Naive B cell (primary cell): ENCODE data around the gene MPV17L2. TPM values are rescaled to one million over a fixed set of nuclear protein-coding genes. Genes with fewer than 3 reads are reported as not detected.
"Not testable (repeated sequence)": the region's sequence is repeated elsewhere in the genome, so short reads cannot be mapped to it uniquely, and the experiment has no call there.

ENCODE experiments used
- ATAC-seq, 2 donors: fragments of 150-1000 bp; cut with Tn5 transposase; 2 replicates each; pipeline ENCODE4 v1.10.0; 2021; ENCODE audit warnings: low read depth in 2 of 2, mild to moderate bottlenecking in 2 of 2, moderate library complexity in 2 of 2
- DNase-seq: peaks from one replicate; pipeline ENCODE4 v3.0.0; 2022
- H3K27ac Mint-ChIP-seq, 6 donors: one replicate each; pipeline ENCODE4 v1.8.0; 2020 to 2022; ENCODE audit warnings: mild to moderate bottlenecking in 6 of 6, mixed read lengths in 6 of 6, moderate library complexity in 5 of 6, inconsistent platforms in 2 of 6
- H3K27me3 Mint-ChIP-seq, 3 donors: one replicate each; pipeline ENCODE4 v1.8.0; 2021 to 2022; ENCODE audit warnings: mixed read lengths in 3 of 3, mild to moderate bottlenecking in 1 of 3
- H3K36me3 Mint-ChIP-seq, 2 donors: one replicate each; pipeline ENCODE4 v1.8.0; 2020 to 2022; ENCODE audit warnings: mixed read lengths in 2 of 2, inconsistent platforms in 1 of 2, mild to moderate bottlenecking in 1 of 2
- H3K4me1 Mint-ChIP-seq, 3 donors: one replicate each; pipeline ENCODE4 v1.8.0; 2020 to 2022; ENCODE audit warnings: mixed read lengths in 3 of 3, inconsistent platforms in 1 of 3, mild to moderate bottlenecking in 1 of 3, moderate library complexity in 1 of 3
- H3K4me3 Mint-ChIP-seq, 8 donors: one replicate each; pipeline ENCODE4 v1.8.0; 2020 to 2022; ENCODE audit warnings: mild to moderate bottlenecking in 8 of 8, mixed read lengths in 8 of 8, moderate library complexity in 8 of 8, inconsistent platforms in 2 of 8
- H3K9me3 Mint-ChIP-seq, 7 donors: one replicate each; pipeline ENCODE4 v1.8.0; 2020 to 2022; ENCODE audit warnings: mixed read lengths in 7 of 7, mild to moderate bottlenecking in 5 of 7, inconsistent platforms in 2 of 7, moderate library complexity in 1 of 7
- polyA plus RNA-seq, 6 donors: library from polyadenylated mRNA; unstranded; fragments of 300-500 nt; fragmentation: Illumina TruSeq; gene quantifications; one replicate each; pipeline ENCODE4 v1.2.3, GENCODE V29; 2021; ENCODE audit warnings: low read depth in 6 of 6

MPV17L2 gene
- polyA plus RNA-seq, 6 donors from 2014 or later: 1.8 to 12.0 (median 10.2) TPM

- H3K9me3 Mint-ChIP-seq: no peaks in the 10 kb centered on the region
- ATAC-seq: peak; percentile 13 to 14
- DNase-seq: no peak
- peak overlapping the region; percentile 87 to 98 (median 96) for H3K4me3 Mint-ChIP-seq
- H3K36me3 Mint-ChIP-seq: peaks cover 0 to 5% of the 10 kb centered on the region in 2 donors
- H3K27me3 Mint-ChIP-seq: no peaks in the 10 kb centered on the region
- H3K4me1 Mint-ChIP-seq: peaks cover 21 to 35% (median 23%) of the 10 kb centered on the region in 3 donors
- peak overlapping the region; percentile 94 to 100 (median 98) for H3K27ac Mint-ChIP-seq
These were observed 10.4 kb downstream of the MPV17L2 start for GRCh38 chr19:18203408-18203862.

- ATAC-seq: peak; percentile 81 to 84
- peak within 1 kb of the TSS; percentile 87 to 98 (median 97) for H3K4me3 Mint-ChIP-seq
- no peaks in the 10 kb centered on the region for H3K27me3 Mint-ChIP-seq
- peaks cover 19 to 35% (median 23%) of the 10 kb centered on the region in 3 donors for H3K4me1 Mint-ChIP-seq
- H3K36me3 Mint-ChIP-seq: no peaks in the 10 kb centered on the region
- peak; percentile 99 for DNase-seq
- peak within 1 kb of the TSS; percentile 95 to 100 (median 99) for H3K27ac Mint-ChIP-seq
- no peaks in the 10 kb centered on the region for H3K9me3 Mint-ChIP-seq
These were observed 10.9 kb downstream of the MPV17L2 start, which contains the start of gene RAB3A for GRCh38 chr19:18203863-18204393. Gene RAB3A, minus strand, starts transcription at chr19:18204042. Its CDS starts 1,302 bp downstream, at chr19:18202740.

- Mint-ChIP-seq H3K4me3 (peak overlapping the region; percentile 87 to 98 (median 97)), H3K36me3 (no peaks in the 10 kb centered on the region), H3K27me3 (no peaks in the 10 kb centered on the region), H3K27ac (peak overlapping the region; percentile 95 to 100 (median 99)), H3K9me3 (no peaks in the 10 kb centered on the region), H3K4me1 (peaks cover 19 to 35% (median 23%) of the 10 kb centered on the region in 3 donors)
- peak; percentile 23 for ATAC-seq
- DNase-seq: peak; percentile 82
These were observed 11.6 kb downstream of the MPV17L2 start for GRCh38 chr19:18204394-18205199.

- H3K27ac Mint-ChIP-seq: peak overlapping the region; percentile 95 to 100 (median 99)
- ATAC-seq (peak; percentile 8), DNase-seq (peak; percentile 63)
- peaks cover 1 to 7% (median 6%) of the 10 kb centered on the region in 3 donors for H3K27me3 Mint-ChIP-seq
- peaks cover 19 to 35% (median 23%) of the 10 kb centered on the region in 3 donors for H3K4me1 Mint-ChIP-seq
- H3K4me3 Mint-ChIP-seq: peak overlapping the region; percentile 87 to 98 (median 97)
- no peaks in the 10 kb centered on the region for H3K36me3 Mint-ChIP-seq
- no peaks in the 10 kb centered on the region for H3K9me3 Mint-ChIP-seq
These were observed 12.3 kb downstream of the MPV17L2 start for GRCh38 chr19:18205200-18205892.

GRCh38 chr19:18206018-18206417 lies 13.0 kb downstream of the MPV17L2 start:
- DNase-seq: no peak
- H3K36me3 Mint-ChIP-seq: no peaks in the 10 kb centered on the region
- H3K27ac Mint-ChIP-seq: peak overlapping the region in 1 of 6 donors; percentile 38
- H3K4me3 Mint-ChIP-seq: peak overlapping the region in 3 of 8 donors; percentile 15 to 61 (median 41)
- ATAC-seq: no peak
- no peaks in the 10 kb centered on the region for H3K9me3 Mint-ChIP-seq
- H3K4me1 Mint-ChIP-seq: peaks cover 19 to 35% (median 23%) of the 10 kb centered on the region in 3 donors
- H3K27me3 Mint-ChIP-seq: peaks cover 4 to 14% (median 12%) of the 10 kb centered on the region in 3 donors

- H3K9me3 Mint-ChIP-seq: no peaks in the 10 kb centered on the region
- H3K27me3 Mint-ChIP-seq: peaks cover 4 to 23% (median 19%) of the 10 kb centered on the region in 3 donors
- H3K36me3 Mint-ChIP-seq: no peaks in the 10 kb centered on the region
- H3K27ac Mint-ChIP-seq: peak overlapping the region in 1 of 6 donors; percentile 47
- H3K4me3 Mint-ChIP-seq: peak overlapping the region in 1 of 8 donors; percentile 30
- DNase-seq (peak; percentile 50), ATAC-seq (no peak)
- peaks cover 7 to 19% (median 13%) of the 10 kb centered on the region in 3 donors for H3K4me1 Mint-ChIP-seq
These were observed 15.3 kb downstream of the MPV17L2 start for GRCh38 chr19:18208098-18208951.

- not testable (repeated sequence) for H3K4me1 Mint-ChIP-seq, H3K9me3 Mint-ChIP-seq, ATAC-seq, H3K4me3 Mint-ChIP-seq, H3K36me3 Mint-ChIP-seq, DNase-seq
- Mint-ChIP-seq H3K27me3 (peaks cover 4 to 28% (median 21%) of the 10 kb centered on the region in 3 donors), H3K27ac (peak overlapping the region in 1 of 6 donors; percentile 27)
These were observed 16.9 kb downstream of the MPV17L2 start for GRCh38 chr19:18209912-18210311.

- Mint-ChIP-seq H3K4me3 (no peak overlapping the region), H3K36me3 (no peaks in the 10 kb centered on the region), H3K27ac (no peak overlapping the region), H3K27me3 (peaks cover 4 to 28% (median 27%) of the 10 kb centered on the region in 3 donors), H3K4me1 (peaks cover 0 to 4% (median 0%) of the 10 kb centered on the region in 3 donors), H3K9me3 (no peaks in the 10 kb centered on the region)
- ATAC-seq (no peak), DNase-seq (no peak)
These were observed 18.7 kb downstream of the MPV17L2 start for GRCh38 chr19:18211683-18212082.

GRCh38 chr19:18214779-18215433 lies 21.9 kb downstream of the MPV17L2 start:
- DNase-seq: no peak
- ATAC-seq: no peak
- no peaks in the 10 kb centered on the region for H3K9me3 Mint-ChIP-seq
- H3K27ac Mint-ChIP-seq: peak overlapping the region in 2 of 6 donors; percentile 40 to 62
- no peak overlapping the region for H3K4me3 Mint-ChIP-seq
- H3K4me1 Mint-ChIP-seq: peaks cover 0 to 4% (median 0%) of the 10 kb centered on the region in 3 donors
- peaks cover 7 to 38% (median 36%) of the 10 kb centered on the region in 3 donors for H3K27me3 Mint-ChIP-seq
- no peaks in the 10 kb centered on the region for H3K36me3 Mint-ChIP-seq

- H3K27me3 Mint-ChIP-seq: peaks cover 6 to 39% (median 35%) of the 10 kb centered on the region in 3 donors
- H3K4me1 Mint-ChIP-seq: peaks cover 0 to 4% (median 3%) of the 10 kb centered on the region in 3 donors
- DNase-seq: no peak
- H3K36me3 Mint-ChIP-seq: no peaks in the 10 kb centered on the region
- H3K27ac Mint-ChIP-seq: no peak overlapping the region
- H3K4me3 Mint-ChIP-seq: no peak overlapping the region
- no peak for ATAC-seq
- peaks cover 0 to 3% (median 0%) of the 10 kb centered on the region in 7 donors for H3K9me3 Mint-ChIP-seq
These were observed 23.8 kb downstream of the MPV17L2 start for GRCh38 chr19:18216789-18217188.

GRCh38 chr19:18218159-18218558 lies 25.1 kb downstream of the MPV17L2 start:
- peaks cover 0 to 4% (median 3%) of the 10 kb centered on the region in 3 donors for H3K4me1 Mint-ChIP-seq
- peaks cover 11 to 50% (median 45%) of the 10 kb centered on the region in 3 donors for H3K27me3 Mint-ChIP-seq
- DNase-seq (no peak), ATAC-seq (no peak)
- H3K4me3 Mint-ChIP-seq: no peak overlapping the region
- peaks cover 0 to 5% (median 0%) of the 10 kb centered on the region in 7 donors for H3K9me3 Mint-ChIP-seq
- no peak overlapping the region for H3K27ac Mint-ChIP-seq
- H3K36me3 Mint-ChIP-seq: no peaks in the 10 kb centered on the region

- no peak overlapping the region for H3K4me3 Mint-ChIP-seq
- peaks cover 0 to 5% (median 0%) of the 10 kb centered on the region in 7 donors for H3K9me3 Mint-ChIP-seq
- H3K36me3 Mint-ChIP-seq: no peaks in the 10 kb centered on the region
- DNase-seq (no peak), ATAC-seq (no peak)
- H3K27ac Mint-ChIP-seq: peak overlapping the region in 1 of 6 donors; percentile 62
- H3K27me3 Mint-ChIP-seq: peaks cover 14 to 52% (median 49%) of the 10 kb centered on the region in 3 donors
- peaks cover 0 to 6% (median 3%) of the 10 kb centered on the region in 3 donors for H3K4me1 Mint-ChIP-seq
These were observed 25.6 kb downstream of the MPV17L2 start for GRCh38 chr19:18218600-18218999.
